Measurements from ENCODE around the gene ELANE. TPM values are rescaled to one million over a fixed set of nuclear protein-coding genes. Genes with fewer than 3 reads are reported as not detected.

ELANE gene
- total RNA-seq, 3 donors from 2014 or later (not counting 1 experiment from before 2014, with no cell fraction given): 1.7 to 1.8 TPM; not detected in 1

- Mint-ChIP-seq H3K9me3 (no peaks in the 10 kb centered on the region), H3K27me3 (ENCODE audit: low read depth in 2 of 2) (no peaks in the 10 kb centered on the region), H3K27ac (no peak overlapping the region), H3K4me1 (peaks cover 0 to 8% of the 10 kb centered on the region in 2 donors), H3K4me3 (no peak overlapping the region), H3K36me3 (no peaks in the 10 kb centered on the region)
- intact Hi-C loops (cut with micrococcal nuclease): no loop called here
- Histone ChIP-seq H3K4me3 (ENCODE audit: low read length) (no peak overlapping the region), H3K4me1 (ENCODE audit: control insufficient read depth, insufficient read depth, low read length) (peaks cover 45% of the 10 kb centered on the region), H3K27ac (ENCODE audit: low read length) (no peak overlapping the region), H3K36me3 (ENCODE audit: control insufficient read depth, insufficient read depth, low read length) (peaks cover 52% of the 10 kb centered on the region), H3K9me3 (ENCODE audit: control insufficient read depth, insufficient read depth, low read length) (no peaks in the 10 kb centered on the region), H3K27me3 (ENCODE audit: control insufficient read depth, insufficient read depth, low read length) (no peaks in the 10 kb centered on the region)
- ATAC-seq (no peak), DNase-seq (no peak)
- TF ChIP-seq, protein P1, sequence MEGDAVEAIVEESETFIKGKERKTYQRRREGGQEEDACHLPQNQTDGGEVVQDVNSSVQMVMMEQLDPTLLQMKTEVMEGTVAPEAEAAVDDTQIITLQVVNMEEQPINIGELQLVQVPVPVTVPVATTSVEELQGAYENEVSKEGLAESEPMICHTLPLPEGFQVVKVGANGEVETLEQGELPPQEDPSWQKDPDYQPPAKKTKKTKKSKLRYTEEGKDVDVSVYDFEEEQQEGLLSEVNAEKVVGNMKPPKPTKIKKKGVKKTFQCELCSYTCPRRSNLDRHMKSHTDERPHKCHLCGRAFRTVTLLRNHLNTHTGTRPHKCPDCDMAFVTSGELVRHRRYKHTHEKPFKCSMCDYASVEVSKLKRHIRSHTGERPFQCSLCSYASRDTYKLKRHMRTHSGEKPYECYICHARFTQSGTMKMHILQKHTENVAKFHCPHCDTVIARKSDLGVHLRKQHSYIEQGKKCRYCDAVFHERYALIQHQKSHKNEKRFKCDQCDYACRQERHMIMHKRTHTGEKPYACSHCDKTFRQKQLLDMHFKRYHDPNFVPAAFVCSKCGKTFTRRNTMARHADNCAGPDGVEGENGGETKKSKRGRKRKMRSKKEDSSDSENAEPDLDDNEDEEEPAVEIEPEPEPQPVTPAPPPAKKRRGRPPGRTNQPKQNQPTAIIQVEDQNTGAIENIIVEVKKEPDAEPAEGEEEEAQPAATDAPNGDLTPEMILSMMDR (IDR thresholded peaks at IDR 0.05): no peak
- WGBS (ENCODE audit: insufficient coverage): 92% methylated on average over 16 of the region's 16 CpGs
Measured at GRCh38 chr19:887072-887471, 35.0 kb downstream of the ELANE start.

DNA sequence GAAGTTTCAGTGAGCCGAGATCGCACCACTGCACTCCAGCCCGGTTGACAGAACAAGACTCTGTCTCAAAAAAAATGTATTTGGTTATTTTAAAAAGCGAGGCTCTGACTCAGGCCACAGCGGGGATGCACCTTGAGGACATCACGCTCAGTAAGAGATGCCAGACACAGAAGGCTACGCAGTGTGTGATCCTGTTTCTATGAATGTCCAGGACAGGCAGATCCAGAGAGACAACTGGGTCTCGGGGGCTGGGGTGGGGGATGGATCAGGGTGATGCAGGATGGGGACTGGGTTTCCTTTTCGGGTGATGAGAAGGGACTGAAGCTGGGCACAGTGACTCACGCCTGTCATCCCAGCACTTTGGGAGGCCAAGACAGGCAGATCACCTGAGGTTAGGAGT is 35.5 kb downstream of the ELANE start:
- 96% methylated on average over 10 of the region's 10 CpGs for WGBS (ENCODE audit: insufficient coverage)
- DNase-seq: no peak
- Mint-ChIP-seq H3K4me1 (peaks cover 0 to 13% of the 10 kb centered on the region in 2 donors), H3K9me3 (no peaks in the 10 kb centered on the region), H3K27ac (no peak overlapping the region), H3K27me3 (ENCODE audit: low read depth in 2 of 2) (no peaks in the 10 kb centered on the region), H3K36me3 (no peaks in the 10 kb centered on the region), H3K4me3 (no peak overlapping the region)
- TF ChIP-seq, protein P1 (IDR thresholded peaks at IDR 0.05): no peak
- H3K9me3 ChIP-seq (ENCODE audit: control insufficient read depth, insufficient read depth, low read length): no peaks in the 10 kb centered on the region
- intact Hi-C loops (cut with micrococcal nuclease): no loop called here
- H3K4me3 ChIP-seq (ENCODE audit: low read length): no peak overlapping the region
- no peak overlapping the region for H3K27ac ChIP-seq (ENCODE audit: low read length)
- no peak for ATAC-seq
- no peaks in the 10 kb centered on the region for H3K27me3 ChIP-seq (ENCODE audit: control insufficient read depth, insufficient read depth, low read length)
- peaks cover 50% of the 10 kb centered on the region for H3K4me1 ChIP-seq (ENCODE audit: control insufficient read depth, insufficient read depth, low read length)
- peaks cover 48% of the 10 kb centered on the region for H3K36me3 ChIP-seq (ENCODE audit: control insufficient read depth, insufficient read depth, low read length)

DNA sequence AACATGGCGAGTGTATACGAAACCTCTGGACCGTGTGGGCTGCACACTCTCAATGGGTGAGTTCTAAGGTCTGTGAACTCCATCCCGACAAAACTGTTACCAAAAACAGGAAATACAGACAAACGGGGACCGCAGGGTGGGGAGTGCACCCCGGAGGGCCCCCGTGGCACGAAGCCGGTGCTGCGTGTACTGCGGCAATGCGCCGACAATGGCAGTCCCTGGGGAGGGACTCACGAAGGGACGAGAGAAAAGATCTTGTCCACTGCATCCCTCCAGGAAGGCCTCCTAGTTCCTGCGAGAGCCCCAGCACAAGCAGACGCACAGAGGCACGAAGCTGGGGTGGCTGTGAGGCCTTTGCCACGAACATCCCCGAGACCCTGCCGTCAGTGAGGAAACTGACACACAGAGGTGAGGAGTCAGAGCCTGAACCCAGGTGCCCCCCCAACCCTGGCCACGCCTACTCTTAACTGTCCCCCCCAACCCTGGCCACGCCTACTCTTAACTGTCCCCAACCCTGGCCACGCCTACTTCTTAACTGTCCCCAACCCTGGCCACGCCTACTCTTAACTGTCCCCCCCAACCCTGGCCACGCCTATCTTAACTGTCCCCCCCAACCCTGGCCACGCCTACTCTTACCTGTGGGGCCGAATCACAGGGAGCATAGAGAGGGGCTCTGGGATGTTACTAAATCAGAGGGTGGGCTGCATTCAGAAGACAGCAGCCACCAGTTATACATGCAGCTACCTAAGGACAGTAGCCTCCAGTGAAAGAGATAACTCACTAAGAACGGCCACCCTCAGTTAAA is 36.7 kb downstream of the ELANE start:
- Histone ChIP-seq H3K27ac (ENCODE audit: low read length) (no peak overlapping the region), H3K4me3 (ENCODE audit: low read length) (no peak overlapping the region), H3K9me3 (ENCODE audit: control insufficient read depth, insufficient read depth, low read length) (no peaks in the 10 kb centered on the region), H3K36me3 (ENCODE audit: control insufficient read depth, insufficient read depth, low read length) (peaks cover 41% of the 10 kb centered on the region), H3K4me1 (ENCODE audit: control insufficient read depth, insufficient read depth, low read length) (peaks cover 56% of the 10 kb centered on the region), H3K27me3 (ENCODE audit: control insufficient read depth, insufficient read depth, low read length) (no peaks in the 10 kb centered on the region)
- intact Hi-C loops (cut with micrococcal nuclease): no loop called here
- H3K9me3 Mint-ChIP-seq: no peaks in the 10 kb centered on the region
- H3K27ac Mint-ChIP-seq: no peak overlapping the region
- peaks cover 9 to 22% of the 10 kb centered on the region in 2 donors for H3K4me1 Mint-ChIP-seq
- no peak for ATAC-seq
- H3K27me3 Mint-ChIP-seq (ENCODE audit: low read depth in 2 of 2): no peaks in the 10 kb centered on the region
- TF ChIP-seq, protein P1 (IDR thresholded peaks at IDR 0.05): no peak
- H3K4me3 Mint-ChIP-seq: no peak overlapping the region
- no peaks in the 10 kb centered on the region for H3K36me3 Mint-ChIP-seq
- WGBS (ENCODE audit: insufficient coverage): 93% methylated on average over 30 of the region's 30 CpGs
- DNase-seq: peak in 1 of 2 donors; percentile 77

Data from natural killer cell (primary cell).